Activated T-cell treated with anti-CD3 and anti-CD28 coated beads, Interleukin-2, amount 50 U/mL, for 24 hours (primary cell): Measurements from ENCODE around the gene ATP13A3.

Experiments
- DNase-seq: peaks from one replicate; pipeline ENCODE4 v3.0.0-alpha.2; 2020
- H3K27ac Mint-ChIP-seq: 2 replicates; pipeline ENCODE4 v1.8.0; 2020; ENCODE audit warnings: mild to moderate bottlenecking, mixed read lengths
- H3K27me3 Mint-ChIP-seq: 2 replicates; pipeline ENCODE4 v1.8.0; 2020; ENCODE audit warnings: mixed read lengths
- H3K36me3 Mint-ChIP-seq: 2 replicates; pipeline ENCODE4 v1.8.0; 2020; ENCODE audit warnings: low read depth, mixed read lengths
- H3K4me1 Mint-ChIP-seq: 2 replicates; pipeline ENCODE4 v1.8.0; 2020; ENCODE audit warnings: low read depth, mixed read lengths
- H3K4me3 Mint-ChIP-seq: 2 replicates; pipeline ENCODE4 v1.8.0; 2020; ENCODE audit warnings: mild to moderate bottlenecking, moderate library complexity, mixed read lengths
- H3K9me3 Mint-ChIP-seq: 2 replicates; pipeline ENCODE4 v1.8.0; 2020; ENCODE audit warnings: mixed read lengths

Gene ATP13A3

DNA sequence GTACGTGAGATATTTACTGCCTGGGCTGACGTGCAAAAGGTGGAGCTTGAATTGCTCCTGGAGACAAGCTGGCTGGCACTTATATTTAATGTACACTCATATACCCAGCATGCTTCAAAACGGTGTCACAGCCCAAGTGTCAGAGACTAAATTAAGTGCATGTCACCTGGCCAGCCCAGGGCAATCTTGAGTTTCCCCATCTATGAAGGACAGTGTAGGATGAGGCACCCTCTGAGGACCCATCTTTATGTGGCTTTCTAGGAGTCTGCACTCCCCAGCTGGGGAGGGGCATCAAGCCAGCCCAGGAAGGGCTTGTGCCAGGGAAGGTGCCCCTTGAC is 122.5 kb downstream of the ATP13A3 start:
- H3K27me3 Mint-ChIP-seq: peaks cover 22% of the 10 kb centered on the region
- DNase-seq: no peak
- no peak overlapping the region for H3K27ac Mint-ChIP-seq
- H3K9me3 Mint-ChIP-seq: no peaks in the 10 kb centered on the region
- H3K4me1 Mint-ChIP-seq: no peaks in the 10 kb centered on the region
- H3K4me3 Mint-ChIP-seq: no peak overlapping the region
- H3K36me3 Mint-ChIP-seq: no peaks in the 10 kb centered on the region

DNA sequence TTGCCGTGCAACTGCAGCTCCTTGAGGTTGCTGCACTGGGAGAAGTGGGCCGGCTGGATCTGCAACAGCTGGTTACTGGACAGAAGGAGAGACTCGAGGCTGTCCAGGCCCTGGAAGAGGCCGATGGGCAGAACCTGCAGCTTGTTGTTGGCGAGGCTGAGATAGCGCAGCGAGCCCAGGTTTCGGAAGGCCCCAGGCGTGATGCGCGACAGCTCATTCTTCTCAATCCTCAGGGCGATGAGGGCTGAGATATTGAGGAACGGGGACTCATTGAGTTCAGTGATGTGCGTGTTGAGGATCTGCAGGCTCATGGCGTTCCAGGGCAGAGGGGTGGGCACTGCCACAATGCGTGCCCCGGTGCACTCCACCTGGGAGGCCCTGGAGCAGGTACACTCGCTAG is 126.2 kb downstream of the ATP13A3 start:
- Mint-ChIP-seq H3K27me3 (no peaks in the 10 kb centered on the region), H3K36me3 (no peaks in the 10 kb centered on the region), H3K27ac (no peak overlapping the region), H3K4me1 (no peaks in the 10 kb centered on the region), H3K9me3 (no peaks in the 10 kb centered on the region), H3K4me3 (no peak overlapping the region)
- DNase-seq: no peak

DNA sequence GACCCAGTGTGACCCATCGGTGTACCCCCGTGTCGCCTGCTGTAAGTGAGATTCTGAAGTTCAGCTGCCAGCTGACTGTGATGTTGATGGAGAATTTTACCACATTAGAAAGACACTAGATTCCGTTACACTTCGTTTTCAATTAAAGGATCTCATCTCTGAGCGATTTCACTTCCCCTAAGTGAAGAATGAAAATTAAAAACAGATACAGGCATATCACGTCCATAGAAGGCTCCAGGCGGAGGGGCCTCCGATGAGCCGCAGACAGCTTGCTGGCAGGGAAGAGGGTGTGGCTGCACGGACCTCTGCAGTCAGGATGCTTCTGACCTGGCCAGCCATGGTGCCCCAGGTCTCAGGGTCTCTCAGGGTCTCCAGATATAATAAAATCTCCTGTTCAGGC is 129.1 kb downstream of the ATP13A3 start:
- Mint-ChIP-seq H3K27ac (no peak overlapping the region), H3K4me3 (no peak overlapping the region)

DNA sequence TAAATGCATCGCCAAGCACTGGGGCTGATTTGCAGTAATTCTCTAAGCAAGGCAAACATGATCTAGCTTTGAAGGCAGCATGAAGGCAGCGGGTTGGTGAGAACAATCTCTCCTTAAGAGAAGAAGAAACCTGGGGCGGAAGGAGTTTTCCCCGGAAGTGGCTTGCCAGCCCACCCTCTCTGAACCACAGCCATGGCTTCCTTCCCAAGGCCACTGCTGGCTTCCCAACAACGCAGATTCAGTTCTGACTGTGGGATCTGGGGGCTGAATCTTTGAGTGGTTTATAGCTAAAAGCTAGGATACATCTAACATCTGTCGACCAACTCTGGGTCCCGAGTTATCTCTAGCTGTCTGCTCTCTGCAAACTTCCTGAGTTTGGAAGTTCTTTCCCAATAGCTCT is 131.4 kb downstream of the ATP13A3 start:
- Mint-ChIP-seq H3K4me3 (no peak overlapping the region), H3K27me3 (no peaks in the 10 kb centered on the region), H3K27ac (no peak overlapping the region), H3K9me3 (no peaks in the 10 kb centered on the region), H3K4me1 (no peaks in the 10 kb centered on the region), H3K36me3 (no peaks in the 10 kb centered on the region)
- DNase-seq: no peak

More for the DNA sequence above, 129.1 kb downstream of the ATP13A3 start:
- no peak for DNase-seq
- Mint-ChIP-seq H3K4me1 (no peaks in the 10 kb centered on the region), H3K27me3 (no peaks in the 10 kb centered on the region), H3K36me3 (no peaks in the 10 kb centered on the region), H3K9me3 (no peaks in the 10 kb centered on the region)

DNA sequence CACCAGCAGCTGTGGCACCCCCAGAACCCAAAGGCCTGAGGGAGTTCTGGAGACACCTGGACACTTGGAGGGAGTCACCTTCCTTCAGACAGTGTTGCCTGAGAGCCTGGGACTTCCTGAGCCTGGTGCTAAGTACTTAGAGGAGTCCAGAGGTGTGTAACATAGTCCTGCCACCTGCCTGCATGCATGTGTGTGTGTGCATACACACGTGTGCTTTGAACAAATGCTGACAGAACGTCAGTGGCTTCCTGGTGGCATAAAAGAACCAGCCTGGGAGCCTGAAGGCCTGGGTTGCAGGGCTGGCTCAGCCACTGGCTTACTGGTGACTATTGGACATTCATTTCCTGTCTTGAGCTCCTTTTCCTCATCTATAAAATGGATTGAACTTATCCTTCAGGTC is 132.5 kb downstream of the ATP13A3 start:
- H3K4me3 Mint-ChIP-seq: no peak overlapping the region
- H3K36me3 Mint-ChIP-seq: no peaks in the 10 kb centered on the region
- H3K9me3 Mint-ChIP-seq: no peaks in the 10 kb centered on the region
- H3K27me3 Mint-ChIP-seq: no peaks in the 10 kb centered on the region
- H3K27ac Mint-ChIP-seq: no peak overlapping the region
- no peaks in the 10 kb centered on the region for H3K4me1 Mint-ChIP-seq
- no peak for DNase-seq
